HS-5 (cell line): Measurements from ENCODE around the gene TTC1.

Experiments used
- DNase-seq: peaks from one replicate; pipeline ENCODE4 v3.0.0-alpha.2; 2012; ENCODE audit warnings: low read depth

The TTC1 gene

GRCh38 chr5:160088805-160089204, 79.9 kb downstream of the TTC1 start:
- DNase-seq, result no peak

DNA sequence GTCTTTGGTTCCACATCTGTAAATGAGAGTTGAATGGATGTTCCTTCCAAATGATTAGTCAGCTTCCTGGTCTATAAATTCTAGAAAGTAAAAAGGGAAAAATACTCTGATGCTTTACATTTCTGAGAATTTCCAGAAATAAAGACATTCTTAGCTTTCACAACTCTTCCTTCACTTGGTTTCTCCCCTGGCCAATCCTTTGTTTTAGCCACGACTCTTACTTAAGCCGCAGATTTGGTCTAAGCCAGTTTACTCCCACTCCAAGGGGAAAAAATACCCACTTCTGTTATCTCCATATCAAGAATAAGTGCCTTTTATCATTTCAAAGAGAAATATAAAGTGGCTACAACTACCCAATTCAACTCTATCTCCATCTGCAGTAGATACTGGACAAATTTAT, 80.6 kb downstream of the TTC1 start:
- DNase-seq, result no peak

DNA sequence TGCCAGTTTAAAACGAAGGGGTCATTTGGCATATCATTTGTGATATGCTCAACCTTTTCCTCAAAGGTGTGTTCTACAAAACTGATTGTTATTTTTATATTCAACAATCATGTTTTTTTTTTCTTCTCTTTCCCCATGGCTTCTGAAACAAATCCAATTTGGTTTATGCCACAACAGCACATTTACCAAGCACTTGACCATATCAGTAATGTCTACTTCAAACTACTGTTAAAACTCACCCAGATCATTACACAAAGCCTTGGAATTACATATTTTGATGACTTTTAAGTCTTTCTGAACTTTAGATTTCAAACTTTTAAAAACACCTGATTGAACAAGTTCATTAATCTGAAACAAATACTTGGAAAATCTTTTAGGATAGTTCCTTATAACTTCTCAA, 81.1 kb downstream of the TTC1 start:
- DNase-seq, result no peak

GRCh38 chr5:160092514-160092913, 83.6 kb downstream of the TTC1 start:
- DNase-seq, result no peak

DNA sequence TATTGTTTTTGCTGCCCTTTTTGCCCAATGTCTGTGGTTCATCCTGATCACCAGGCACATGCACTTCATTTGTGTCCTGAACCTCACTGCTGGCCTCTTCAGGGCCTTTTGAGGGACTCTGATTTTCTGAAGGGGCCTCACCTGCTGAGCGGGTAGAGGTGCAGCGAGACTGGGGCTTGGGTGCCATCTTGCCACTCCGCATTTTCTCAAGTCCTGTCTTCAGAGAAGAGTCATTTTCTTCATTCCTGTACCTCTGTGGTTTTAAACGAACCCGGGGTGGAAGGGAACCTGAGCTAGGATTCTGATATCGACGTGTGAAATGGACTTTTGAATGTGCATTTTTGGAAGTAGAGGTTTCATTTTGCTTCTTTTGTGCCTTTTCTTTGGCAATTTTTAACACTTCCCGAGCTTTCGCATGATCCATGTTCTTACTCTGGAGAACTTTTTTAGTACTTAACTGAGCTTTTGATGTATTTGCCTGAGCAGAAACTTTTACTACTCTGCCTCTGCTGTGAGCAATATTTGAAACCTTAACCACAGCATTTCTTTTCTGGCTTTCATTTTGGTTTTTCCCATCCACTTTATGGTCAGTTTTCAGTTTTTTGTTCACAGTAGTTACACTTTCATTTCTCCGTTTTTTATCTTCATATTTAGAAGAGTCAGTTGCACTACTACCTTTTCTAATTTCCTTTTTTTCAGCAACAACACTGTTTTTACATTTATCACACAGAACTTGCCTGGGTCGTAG, 84.2 kb downstream of the TTC1 start:
- no peak for DNase-seq

- DNase-seq, result no peak
Measured at GRCh38 chr5:160096178-160096577, 87.2 kb downstream of the TTC1 start.

- DNase-seq, result no peak
Measured at GRCh38 chr5:160097991-160098390, 89.1 kb downstream of the TTC1 start.

DNA sequence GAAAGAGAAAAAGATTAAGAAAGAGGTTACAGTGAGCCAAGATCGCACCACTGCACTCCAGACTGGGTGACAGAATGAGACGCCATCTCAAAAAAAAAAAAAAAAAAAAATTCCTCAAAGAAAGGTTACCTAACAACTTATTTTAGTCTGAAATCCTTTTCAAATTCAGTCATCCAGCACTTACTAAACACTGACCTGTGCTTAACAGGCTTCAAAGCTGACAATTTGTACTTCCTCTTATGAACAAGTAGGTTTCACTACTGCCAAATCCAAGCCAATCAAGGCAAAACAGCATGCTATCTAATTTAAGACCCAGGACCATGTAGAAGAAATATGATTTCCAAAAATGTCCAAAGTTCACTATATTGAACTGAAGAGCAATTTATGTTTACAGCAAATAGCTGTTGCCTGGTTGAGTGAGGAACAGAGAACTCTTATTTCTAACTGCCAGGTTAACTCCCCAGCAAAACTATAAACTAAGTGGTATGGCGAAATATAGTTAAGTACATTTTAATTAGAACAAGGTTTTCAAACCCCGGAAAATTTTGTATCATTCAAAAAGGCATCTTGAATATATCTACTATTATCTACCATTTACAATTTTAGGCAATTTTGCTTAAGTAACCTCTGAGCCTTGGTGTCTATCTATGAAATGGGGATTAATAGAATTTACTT, 96.9 kb downstream of the TTC1 start:
- no peak for DNase-seq

- DNase-seq, result no peak
Measured at GRCh38 chr5:160108124-160108523, 99.2 kb downstream of the TTC1 start.
